Activated naive CD4-positive, alpha-beta T cell (primary cell): ENCODE measurements around the gene GRB7.
"Not testable (repeated sequence)": the region's sequence is repeated elsewhere in the genome, so short reads cannot be mapped to it uniquely, and the experiment has no call there.

ENCODE experiments used
- DNase-seq, 4 experiments: peaks; one replicate each; lab custom pipeline; 2025; lab: John Stamatoyannopoulos, UW

GRB7 gene

DNA sequence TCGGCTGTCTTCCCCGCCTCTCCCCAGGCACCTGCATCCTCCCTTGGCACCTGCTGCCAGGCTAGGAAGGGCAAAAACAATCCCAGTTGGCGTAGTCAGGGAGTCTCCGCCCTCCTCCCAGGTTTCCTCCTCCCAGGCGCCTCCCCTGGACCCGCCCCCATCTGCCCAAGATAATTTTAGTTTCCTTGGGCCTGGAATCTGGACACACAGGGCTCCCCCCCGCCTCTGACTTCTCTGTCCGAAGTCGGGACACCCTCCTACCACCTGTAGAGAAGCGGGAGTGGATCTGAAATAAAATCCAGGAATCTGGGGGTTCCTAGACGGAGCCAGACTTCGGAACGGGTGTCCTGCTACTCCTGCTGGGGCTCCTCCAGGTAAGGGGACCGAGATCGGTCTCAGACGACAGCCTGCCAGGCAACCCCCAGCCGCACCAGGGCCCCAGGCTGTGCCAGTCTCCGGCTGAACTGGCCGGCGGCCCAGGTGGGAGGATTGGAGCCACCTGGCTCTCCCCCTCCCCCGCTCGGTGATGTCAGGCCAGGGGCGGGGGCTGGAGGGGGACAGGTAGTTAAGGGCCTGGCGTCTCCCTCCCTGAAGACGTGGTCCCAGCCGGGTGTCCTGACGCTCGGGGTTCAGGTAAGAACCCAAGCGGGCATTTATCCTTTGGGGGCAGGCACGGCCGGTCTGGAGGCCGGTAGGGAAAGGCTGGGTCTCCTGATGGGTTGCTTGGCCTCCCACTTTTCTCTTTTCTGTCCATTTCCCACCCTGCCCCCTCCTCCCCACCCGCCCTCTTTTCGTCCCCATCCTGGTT, at the start of gene GRB7:
TSS of gene GRB7 (plus strand) at position 179 of the 808 bp plus-strand sequence. CDS start 4,364 bp downstream, outside the sequence.
- DNase-seq, result peak in 1 of 4 experiments; percentile 13

GRCh38 chr17:39688475-39688835, 49.3 kb upstream of the GRB7 start:
- no peak for DNase-seq

DNA sequence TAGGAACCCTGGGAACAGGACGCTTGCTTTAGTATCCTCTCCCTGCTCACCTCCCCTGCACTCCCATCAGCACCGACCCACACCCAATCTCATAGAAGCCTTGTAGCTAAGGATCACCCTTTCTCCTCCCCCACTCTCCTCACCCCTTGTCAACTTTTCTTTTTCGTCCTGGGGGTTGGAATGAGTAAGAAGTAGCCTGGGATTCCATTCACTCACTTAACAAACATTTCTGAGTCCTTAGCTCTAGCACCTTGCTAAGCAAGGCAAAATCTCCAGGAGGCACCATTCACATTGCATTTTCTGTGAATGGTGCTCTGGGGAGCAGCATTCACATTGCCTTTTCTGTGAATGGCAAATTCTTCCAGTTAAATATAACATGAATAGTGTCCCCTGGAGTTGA, 48.8 kb upstream of the GRB7 start:
- DNase-seq, result no peak

GRCh38 chr17:39694593-39694992, 43.1 kb upstream of the GRB7 start:
- no peak for DNase-seq

DNA sequence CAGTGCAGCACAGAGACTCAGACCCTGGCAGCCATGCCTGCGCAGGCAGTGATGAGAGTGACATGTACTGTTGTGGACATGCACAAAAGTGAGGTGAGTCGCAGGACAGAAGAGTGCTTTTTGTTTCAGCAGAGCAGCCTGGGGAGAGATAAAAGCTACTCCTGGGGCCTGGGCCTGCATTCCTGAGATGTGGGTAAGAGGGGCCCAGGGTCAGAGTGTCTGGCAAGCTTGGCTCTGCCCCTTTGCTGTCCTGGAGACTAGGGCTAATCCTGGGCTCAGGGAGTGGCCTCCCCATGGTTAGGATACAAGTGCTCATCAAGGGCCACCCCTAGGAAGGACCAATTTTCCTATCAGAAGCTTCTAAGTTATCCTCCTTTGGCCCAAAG, 42.7 kb upstream of the GRB7 start:
- no peak for DNase-seq

- DNase-seq, result no peak
Measured at GRCh38 chr17:39696731-39697130, 41.0 kb upstream of the GRB7 start.

DNA sequence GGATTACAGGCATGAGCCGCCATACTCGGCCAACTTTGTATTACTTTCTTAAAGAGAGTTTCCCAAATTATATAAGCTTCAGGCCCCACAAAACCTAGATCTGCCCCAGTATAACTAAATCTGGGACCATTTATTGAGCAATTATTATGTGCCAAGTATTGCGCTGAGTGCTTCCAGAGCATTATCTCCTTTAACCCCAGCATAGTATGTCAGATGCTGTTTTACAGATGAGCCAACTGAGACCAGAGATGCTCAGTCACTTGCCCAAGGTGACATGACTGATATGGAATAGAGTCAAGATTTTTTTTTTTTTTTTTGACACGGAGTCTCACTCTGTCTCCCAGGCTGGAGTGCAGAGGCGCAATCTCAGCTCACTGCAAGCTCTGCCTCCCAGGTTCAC, 39.8 kb upstream of the GRB7 start:
- no peak for DNase-seq

GRCh38 chr17:39699157-39699817, 38.5 kb upstream of the GRB7 start:
- not testable (repeated sequence) for DNase-seq

DNA sequence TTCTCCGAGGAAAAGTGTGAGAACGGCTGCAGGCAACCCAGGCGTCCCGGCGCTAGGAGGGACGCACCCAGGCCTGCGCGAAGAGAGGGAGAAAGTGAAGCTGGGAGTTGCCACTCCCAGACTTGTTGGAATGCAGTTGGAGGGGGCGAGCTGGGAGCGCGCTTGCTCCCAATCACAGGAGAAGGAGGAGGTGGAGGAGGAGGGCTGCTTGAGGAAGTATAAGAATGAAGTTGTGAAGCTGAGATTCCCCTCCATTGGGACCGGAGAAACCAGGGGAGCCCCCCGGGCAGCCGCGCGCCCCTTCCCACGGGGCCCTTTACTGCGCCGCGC, 38.0 kb upstream of the GRB7 start, which contains the start of gene ERBB2:
TSS of gene ERBB2 (plus strand) at position 247 of the 330 bp plus-strand sequence. CDS start 175 bp downstream, outside the sequence.
- DNase-seq, result no peak

DNA sequence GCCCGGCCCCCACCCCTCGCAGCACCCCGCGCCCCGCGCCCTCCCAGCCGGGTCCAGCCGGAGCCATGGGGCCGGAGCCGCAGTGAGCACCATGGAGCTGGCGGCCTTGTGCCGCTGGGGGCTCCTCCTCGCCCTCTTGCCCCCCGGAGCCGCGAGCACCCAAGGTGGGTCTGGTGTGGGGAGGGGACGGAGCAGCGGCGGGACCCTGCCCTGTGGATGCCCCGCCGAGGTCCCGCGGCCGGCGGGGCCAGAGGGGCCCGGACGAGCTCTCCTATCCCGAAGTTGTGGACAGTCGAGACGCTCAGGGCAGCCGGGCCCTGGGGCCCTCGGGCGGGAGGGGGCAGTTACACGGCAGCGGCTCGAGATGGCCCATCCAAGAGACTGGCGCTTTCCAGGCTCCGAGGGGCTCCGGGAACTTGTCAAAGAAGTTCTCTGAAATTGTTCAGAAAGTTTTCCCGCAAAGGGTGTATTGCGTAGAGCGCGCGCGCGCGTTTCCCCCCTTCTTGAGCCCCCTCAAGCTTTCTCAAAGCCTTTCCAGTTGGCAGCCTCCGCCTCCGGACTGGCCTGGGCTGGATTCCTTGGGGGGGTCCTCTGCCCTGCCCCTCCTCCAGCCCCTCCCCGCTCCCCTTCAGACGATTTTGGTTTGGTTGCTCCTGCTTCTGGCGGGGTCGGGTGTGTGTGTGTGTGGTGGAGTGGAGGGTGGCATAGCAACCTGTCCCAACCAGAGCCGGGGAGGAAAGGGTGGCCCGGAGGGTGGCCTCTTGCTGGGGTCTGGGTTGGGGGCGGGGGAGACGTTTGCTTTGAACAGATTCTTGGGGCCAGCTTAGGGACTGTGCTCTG, 37.4 kb upstream of the GRB7 start:
- no peak for DNase-seq

GRCh38 chr17:39701012-39701783, 36.5 kb upstream of the GRB7 start:
- no peak for DNase-seq

DNA sequence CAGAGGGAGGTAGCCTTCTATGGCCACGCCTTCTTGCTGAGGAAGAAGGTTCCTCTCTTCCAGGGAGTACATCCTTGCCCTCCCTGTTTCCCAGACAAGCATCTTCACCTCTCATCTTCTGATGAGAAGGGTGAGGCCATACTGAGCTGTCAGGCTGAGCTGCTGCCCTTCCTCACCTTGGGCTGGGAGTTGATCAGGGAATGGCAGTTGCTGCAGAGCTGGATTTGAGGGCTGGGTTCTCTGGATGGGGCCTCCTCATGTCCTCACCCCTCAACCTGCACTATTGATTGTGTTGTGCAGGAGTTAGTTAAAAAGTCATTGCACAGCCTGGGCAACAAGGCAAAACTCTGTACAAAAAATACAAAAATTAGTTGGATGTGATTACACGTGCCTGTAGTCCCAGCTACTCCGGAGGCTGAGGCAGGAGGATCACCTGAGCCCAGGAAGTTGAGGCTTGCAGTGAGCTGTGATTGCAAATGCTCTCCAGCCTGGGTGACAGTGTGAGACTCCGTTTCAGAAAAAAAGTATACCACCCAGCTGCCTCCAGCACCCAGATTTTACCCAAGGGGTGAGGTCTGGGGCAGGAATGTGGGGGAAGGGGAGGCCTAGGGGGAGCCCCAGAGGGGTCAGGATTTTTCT, 35.8 kb upstream of the GRB7 start:
- no peak for DNase-seq

DNA sequence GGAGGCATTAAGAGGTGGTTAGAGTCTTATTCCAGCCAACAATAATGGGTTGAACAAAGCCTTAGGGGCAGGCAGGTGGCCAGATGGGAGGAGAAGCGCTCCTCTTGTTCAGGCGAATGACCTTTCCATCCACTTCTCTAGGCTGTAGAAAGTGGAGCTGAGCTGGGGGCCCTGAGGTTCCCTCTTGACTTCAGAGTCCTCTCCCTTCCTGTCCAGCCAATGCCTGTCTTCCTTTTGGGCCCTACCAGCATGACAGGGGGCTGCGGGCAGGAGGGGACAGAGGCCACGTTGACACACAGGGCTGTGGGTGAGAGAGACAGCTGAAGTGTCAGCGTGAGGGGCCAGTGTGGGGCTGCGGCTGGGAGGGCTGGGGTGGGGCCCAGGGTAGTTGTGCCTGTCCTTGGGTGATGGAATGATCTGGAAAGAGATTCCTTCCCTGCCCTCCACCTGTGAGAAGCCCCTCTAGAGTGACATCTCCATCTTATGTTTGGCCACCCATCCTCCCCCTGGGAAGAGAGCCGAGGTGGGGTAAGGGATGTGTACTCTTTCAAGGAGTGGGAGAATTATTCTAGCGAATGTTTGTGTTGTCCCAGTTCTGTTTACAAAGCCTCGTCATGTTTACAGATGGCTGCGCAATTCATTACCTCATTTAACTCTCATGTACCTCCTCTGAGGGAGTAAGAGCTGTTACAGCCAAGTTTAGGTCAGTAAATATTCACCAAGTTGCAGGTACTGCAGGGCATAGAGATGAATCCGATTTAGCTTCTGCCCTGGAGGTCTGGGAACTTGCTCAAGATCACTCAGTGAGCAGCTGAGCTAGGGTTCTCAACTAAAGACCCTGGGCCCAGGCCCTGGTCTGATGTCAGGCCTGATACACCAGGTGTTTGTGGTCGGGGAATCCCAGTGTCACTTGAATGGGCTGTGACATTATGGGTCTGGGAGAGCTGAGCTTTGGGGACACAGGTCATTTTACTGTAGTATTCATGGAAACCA, 34.5 kb upstream of the GRB7 start:
- no peak for DNase-seq

DNA sequence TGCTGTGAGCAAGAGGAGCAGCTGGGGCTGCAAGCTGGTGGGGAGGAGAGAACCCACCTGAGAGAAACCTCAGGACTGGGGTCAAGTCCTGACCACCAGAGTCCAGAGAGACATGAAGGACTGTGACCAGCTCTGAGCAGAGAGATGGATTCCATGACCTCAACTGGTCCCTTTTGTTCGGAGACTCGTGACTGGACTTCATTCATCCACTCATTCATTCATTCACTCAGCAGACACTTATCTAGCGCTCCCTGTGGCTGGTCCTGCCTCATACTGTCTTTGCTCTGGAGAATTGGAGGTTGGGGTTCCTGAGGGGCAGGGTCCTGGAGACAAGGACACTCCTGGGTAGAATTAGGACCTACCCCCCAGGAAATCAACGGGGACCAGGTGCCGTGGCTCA, 33.8 kb upstream of the GRB7 start:
- no peak for DNase-seq

DNA sequence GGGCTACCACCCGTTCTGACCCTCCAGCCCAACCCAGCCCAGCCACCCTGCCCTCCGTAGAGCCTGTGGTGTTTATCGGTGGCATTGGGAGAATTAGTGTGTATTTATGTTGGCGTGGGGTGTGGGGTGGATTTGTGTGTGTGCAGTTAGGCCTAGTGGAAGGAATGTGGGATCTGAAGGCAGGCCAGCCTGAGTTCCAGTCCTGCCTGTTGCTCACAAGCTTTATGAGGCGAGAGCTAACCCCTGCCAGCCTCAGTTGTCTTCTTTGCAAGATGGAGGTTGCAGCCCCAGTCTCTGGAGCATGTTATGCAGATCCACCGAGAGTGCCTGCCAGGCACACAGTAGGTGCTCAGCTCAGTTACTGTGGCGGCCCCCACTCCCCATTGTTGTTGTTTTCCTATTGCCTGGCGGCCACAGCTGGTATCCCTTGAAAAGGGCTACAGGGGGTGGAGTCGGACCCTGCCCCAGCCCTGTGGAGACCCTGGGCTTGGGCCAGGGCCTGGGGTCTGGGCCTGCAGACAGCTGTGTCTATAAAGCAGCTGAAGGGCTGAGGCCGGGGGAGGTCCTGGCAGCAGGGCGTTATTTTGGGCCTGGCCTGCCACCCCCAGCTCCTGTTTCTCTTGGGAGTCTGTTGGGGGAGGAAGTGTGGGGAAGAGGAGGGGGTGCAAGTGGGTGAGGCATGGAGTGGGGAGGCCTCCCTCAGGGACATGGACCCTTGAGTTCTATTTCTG, 32.8 kb upstream of the GRB7 start:
- no peak for DNase-seq

- DNase-seq, result no peak
Measured at GRCh38 chr17:39705786-39706348, 31.9 kb upstream of the GRB7 start.

GRCh38 chr17:39706383-39706782, 31.4 kb upstream of the GRB7 start:
- no peak for DNase-seq

DNA sequence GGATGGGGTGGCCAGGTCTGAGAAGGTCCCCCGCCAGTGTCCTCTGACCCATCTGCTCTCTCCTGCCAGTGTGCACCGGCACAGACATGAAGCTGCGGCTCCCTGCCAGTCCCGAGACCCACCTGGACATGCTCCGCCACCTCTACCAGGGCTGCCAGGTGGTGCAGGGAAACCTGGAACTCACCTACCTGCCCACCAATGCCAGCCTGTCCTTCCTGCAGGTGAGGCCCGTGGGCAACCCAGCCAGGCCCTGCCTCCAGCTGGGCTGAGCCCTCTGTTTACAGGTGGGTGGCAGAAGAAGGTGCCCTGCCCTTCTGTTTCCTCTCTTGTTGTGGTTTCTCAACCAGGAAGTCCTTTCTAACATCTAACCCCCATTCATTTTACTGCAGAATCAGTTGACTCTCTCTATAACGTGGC, 30.8 kb upstream of the GRB7 start:
- DNase-seq, result no peak

DNA sequence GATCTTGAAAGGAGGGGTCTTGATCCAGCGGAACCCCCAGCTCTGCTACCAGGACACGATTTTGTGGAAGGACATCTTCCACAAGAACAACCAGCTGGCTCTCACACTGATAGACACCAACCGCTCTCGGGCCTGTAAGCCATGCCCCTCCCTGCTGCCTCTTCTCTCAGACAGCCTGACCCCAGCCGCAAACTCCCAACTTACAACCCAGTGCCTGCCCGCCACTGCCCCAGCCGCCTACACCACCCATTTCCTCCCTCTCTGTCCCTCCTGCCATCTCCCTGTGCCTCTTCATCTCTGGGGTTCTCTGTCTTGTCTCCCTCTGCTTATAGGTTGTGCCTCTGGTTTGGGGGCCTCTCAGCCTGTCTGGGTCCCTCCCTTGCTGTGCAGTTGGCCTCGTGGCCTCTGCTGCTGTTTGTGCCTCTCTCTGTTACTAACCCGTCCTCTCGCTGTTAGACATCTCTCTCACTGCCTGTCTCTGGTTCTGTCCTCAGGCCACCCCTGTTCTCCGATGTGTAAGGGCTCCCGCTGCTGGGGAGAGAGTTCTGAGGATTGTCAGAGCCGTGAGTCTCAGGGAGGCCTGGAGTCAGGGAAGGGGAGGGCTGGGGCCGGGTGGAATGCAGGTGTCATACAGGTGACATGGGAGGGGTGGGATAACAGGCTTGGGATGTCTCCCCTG, 28.3 kb upstream of the GRB7 start:
- DNase-seq, result no peak
